Thoracic aorta (tissue), 2 donors: Measurements from ENCODE around the gene EYA4. TPM values are rescaled to one million over a fixed set of nuclear protein-coding genes. Genes with fewer than 3 reads are reported as not detected.

ENCODE experiments used
- ATAC-seq: fragments of 150-250 bp; one replicate; pipeline ENCODE4 v1.8.0; 2017; ENCODE audit warnings: low read depth; ENCODE audit not compliant: insufficient number of reproducible peaks, low FRiP score
- DNase-seq: peaks from one replicate; pipeline ENCODE4 v3.0.0-alpha.2; 2020; ENCODE audit warnings: low spot score
- H3K27ac ChIP-seq, 2 donors: fragments of 200-600 bp; sonication (generic); 1 replicate in 1 of 2; 2 replicates in 1 of 2; pipeline ENCODE4 v1.5.1; 2016; ENCODE audit warnings: mild to moderate bottlenecking in 2 of 2, moderate library complexity in 2 of 2
- H3K27me3 ChIP-seq: fragments of 200-600 bp; sonication (generic); replicated peaks from 2 replicates; pipeline ENCODE4 v1.6.0; 2016; ENCODE audit warnings: mild to moderate bottlenecking; ENCODE audit not compliant: insufficient read depth
- H3K36me3 ChIP-seq: fragments of 200-600 bp; sonication (generic); one replicate; pipeline ENCODE4 v1.5.1; 2016
- H3K4me1 ChIP-seq, 2 donors: fragments of 200-600 bp; sonication (generic); 1 replicate in 1 of 2; 2 replicates in 1 of 2; pipeline versions ENCODE4 v1.5.1 to v1.6.0; 2016; ENCODE audit warnings: low read depth in 2 of 2, mild to moderate bottlenecking in 1 of 2; ENCODE audit not compliant: control insufficient read depth in 1 of 2
- H3K4me3 ChIP-seq: fragments of 200-600 bp; sonication (generic); 2 replicates; pipeline ENCODE4 v1.5.1; 2016; ENCODE audit warnings: mild to moderate bottlenecking
- H3K9me3 ChIP-seq: fragments of 200-600 bp; sonication (generic); 2 replicates; pipeline ENCODE4 v1.5.1; 2016
- total RNA-seq, 2 donors: library from RNA; depleted of rRNA; stranded (reverse); fragments of >200 nt; gene quantifications; one replicate each; pipeline versions ENCODE4 v1.1.0 to v1.2.3, GENCODE V29; 2016
- TF ChIP-seq, protein P1 (sequence below): fragments of 200-600 bp; sonication (generic); IDR thresholded peaks from one replicate; pipeline ENCODE4 v1.5.1; 2019; ENCODE audit warnings: antibody characterized with exemption

EYA4 gene
- total RNA-seq, 2 donors from 2014 or later = 1.3 to 3.0 TPM

DNA sequence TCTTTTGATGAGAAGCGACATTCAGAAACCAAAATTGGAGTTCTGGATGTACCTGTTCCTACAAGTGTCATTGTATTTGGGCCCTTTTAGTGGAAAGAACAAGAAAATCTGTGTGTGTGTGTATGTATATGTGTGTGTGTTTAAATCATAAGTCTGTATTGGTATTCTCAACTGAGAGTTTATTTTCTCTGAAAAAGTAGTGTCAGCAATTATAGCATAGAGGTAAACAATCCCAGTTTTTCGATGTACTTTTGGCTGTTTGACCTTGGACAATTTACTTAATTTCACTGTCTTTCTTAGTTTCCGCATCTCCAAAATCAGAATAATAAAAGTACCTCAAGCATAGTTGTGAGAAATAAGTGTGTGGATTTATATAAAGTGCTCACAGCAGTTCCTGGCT, 57.2 kb downstream of the EYA4 start:
- TF ChIP-seq, protein P1, sequence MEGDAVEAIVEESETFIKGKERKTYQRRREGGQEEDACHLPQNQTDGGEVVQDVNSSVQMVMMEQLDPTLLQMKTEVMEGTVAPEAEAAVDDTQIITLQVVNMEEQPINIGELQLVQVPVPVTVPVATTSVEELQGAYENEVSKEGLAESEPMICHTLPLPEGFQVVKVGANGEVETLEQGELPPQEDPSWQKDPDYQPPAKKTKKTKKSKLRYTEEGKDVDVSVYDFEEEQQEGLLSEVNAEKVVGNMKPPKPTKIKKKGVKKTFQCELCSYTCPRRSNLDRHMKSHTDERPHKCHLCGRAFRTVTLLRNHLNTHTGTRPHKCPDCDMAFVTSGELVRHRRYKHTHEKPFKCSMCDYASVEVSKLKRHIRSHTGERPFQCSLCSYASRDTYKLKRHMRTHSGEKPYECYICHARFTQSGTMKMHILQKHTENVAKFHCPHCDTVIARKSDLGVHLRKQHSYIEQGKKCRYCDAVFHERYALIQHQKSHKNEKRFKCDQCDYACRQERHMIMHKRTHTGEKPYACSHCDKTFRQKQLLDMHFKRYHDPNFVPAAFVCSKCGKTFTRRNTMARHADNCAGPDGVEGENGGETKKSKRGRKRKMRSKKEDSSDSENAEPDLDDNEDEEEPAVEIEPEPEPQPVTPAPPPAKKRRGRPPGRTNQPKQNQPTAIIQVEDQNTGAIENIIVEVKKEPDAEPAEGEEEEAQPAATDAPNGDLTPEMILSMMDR = no peak
- no peak for DNase-seq

DNA sequence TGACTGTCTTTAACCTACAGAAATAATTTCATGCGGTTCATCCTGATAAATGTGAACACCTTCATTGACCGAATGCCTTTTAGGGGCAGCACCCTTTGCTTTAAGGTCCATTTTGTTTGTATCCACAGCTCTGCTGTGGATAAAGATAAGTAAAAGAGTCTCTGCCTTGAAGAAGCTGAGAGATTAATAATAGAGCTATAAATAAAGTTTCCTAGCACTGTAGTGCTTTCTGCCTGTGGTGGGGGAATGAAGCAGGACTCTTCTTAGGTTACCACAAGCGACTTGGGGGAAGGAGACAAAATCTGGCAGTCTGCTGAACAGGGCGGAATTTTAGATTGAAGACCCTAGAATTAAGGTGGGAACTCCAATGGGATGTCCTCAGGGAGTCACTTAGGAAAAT, 57.6 kb downstream of the EYA4 start:
- ATAC-seq (no peak), DNase-seq (no peak)
- no peaks in the 10 kb centered on the region for H3K9me3 ChIP-seq

More for the DNA sequence above, 57.2 kb downstream of the EYA4 start:
- no peaks in the 10 kb centered on the region for H3K36me3 ChIP-seq
- H3K27ac ChIP-seq = no peak overlapping the region
- no peaks in the 10 kb centered on the region for H3K4me1 ChIP-seq
- H3K27me3 ChIP-seq = no peaks in the 10 kb centered on the region
- no peak for ATAC-seq
- H3K4me3 ChIP-seq = no peak overlapping the region
- no peaks in the 10 kb centered on the region for H3K9me3 ChIP-seq

DNA sequence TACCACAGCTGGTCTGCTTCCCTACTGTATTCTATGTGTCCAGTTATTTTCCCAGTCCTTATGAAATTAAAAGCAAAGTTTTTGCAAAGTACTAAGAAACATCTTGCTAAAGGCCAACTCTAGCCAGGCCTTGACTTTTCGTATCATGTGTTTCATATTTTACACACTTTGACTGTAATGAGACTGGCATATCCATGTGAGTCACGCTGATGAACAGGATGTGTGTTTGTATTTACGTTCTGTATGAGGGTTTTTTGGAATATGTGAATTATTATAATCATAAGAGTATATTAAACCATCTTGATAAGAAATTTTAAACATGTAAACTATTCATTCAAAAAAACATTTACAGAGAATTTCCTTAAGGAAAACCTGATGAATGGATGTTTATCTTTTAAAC, 59.7 kb downstream of the EYA4 start:
- Histone ChIP-seq H3K36me3 (no peaks in the 10 kb centered on the region), H3K27ac (no peak overlapping the region), H3K9me3 (no peaks in the 10 kb centered on the region), H3K4me1 (no peaks in the 10 kb centered on the region), H3K27me3 (no peaks in the 10 kb centered on the region), H3K4me3 (no peak overlapping the region)
- TF ChIP-seq, protein P1 = no peak
- DNase-seq (no peak), ATAC-seq (no peak)

More for the DNA sequence above, 57.6 kb downstream of the EYA4 start:
- H3K27ac ChIP-seq = no peak overlapping the region
- no peak overlapping the region for H3K4me3 ChIP-seq
- TF ChIP-seq, protein P1 = no peak
- H3K4me1 ChIP-seq = no peaks in the 10 kb centered on the region
- no peaks in the 10 kb centered on the region for H3K36me3 ChIP-seq
- no peaks in the 10 kb centered on the region for H3K27me3 ChIP-seq

DNA sequence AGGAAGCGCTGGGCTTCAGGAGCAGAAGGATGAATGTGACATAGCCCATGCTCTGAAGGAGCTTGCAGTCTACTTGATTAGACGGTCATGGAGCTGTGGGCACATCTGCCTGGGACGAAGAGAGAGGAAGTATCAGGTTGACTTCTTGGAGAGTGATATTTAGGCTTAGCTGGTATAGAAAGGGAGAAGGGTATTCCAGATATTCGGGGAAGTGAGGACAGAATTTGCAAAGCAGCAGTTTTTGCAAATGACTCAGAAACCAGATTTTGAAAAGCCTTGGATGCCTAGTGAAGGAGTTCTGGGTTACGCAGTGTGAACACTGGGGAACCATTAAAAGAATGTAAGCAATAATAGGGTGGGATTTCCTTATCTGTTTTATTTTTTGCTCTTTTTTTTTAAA, 60.7 kb downstream of the EYA4 start:
- Histone ChIP-seq H3K4me1 (no peaks in the 10 kb centered on the region), H3K27me3 (no peaks in the 10 kb centered on the region), H3K27ac (no peak overlapping the region), H3K4me3 (no peak overlapping the region), H3K36me3 (no peaks in the 10 kb centered on the region), H3K9me3 (no peaks in the 10 kb centered on the region)
- ATAC-seq = no peak
- TF ChIP-seq, protein P1 = no peak
- no peak for DNase-seq

DNA sequence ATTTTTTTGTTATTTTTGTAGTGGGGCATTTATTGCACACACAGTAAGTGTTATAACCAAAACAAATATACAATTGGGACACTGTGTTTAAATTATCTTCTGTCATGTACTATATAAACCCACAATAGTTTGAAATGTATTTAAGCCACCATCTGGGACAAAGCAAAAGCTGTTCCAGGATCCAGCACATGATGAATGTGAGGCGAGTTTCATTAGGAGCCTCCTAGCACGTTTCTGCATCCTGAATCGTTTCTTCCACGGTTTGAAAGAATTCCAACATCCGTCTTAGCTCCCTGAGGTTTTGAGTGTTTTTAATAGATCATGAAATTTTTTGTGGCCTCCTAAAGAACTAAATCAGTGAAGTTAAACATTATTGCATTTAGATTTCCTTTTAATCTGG, 65.8 kb downstream of the EYA4 start:
- Histone ChIP-seq H3K4me3 (no peak overlapping the region), H3K9me3 (no peaks in the 10 kb centered on the region), H3K4me1 (no peaks in the 10 kb centered on the region), H3K36me3 (no peaks in the 10 kb centered on the region), H3K27ac (no peak overlapping the region), H3K27me3 (no peaks in the 10 kb centered on the region)
- TF ChIP-seq, protein P1 = no peak
- ATAC-seq (no peak), DNase-seq (no peak)
